Measurements from ENCODE around the gene MCRIP2. TPM values are rescaled to one million over a fixed set of nuclear protein-coding genes. Genes with fewer than 3 reads are reported as not detected.

MCRIP2 gene
- total and polyA plus RNA-seq, 4 donors = 10.4 to 28.9 (median 18.8) TPM

DNA sequence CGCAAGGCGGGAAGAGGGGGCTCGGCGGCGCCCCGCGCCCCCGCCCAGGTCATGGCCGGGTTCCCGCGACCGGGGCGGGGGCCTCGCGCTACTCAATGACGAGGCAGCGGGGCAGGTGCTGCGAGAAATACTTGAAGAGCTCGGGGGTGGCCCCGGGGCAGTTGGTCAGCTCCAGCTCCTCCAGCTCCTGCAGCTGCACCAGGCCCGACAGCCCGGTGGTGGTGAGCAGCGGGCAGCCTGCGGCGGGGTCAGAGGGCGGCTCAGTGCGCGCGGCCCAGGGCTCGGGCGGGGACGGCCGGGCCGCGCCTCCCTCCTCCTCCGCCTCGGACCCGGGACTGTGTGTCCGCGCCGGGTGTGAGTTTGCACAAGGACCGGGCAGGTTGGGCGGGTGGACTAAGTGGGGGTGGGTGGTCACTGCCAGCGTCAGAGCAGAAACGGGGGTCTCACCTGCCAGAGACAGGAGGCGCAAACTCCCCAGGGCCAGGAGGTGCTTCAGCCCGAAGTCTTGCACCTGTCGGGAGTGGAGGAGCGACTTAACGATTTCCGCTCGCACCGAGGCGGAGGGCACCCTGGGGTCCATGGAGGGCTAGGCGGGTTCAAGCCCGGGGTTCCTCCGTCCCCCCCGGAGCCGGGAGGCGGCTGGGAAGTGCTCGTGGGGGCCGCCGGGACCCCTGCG lies 52.7 kb downstream of the MCRIP2 start:
- no peak for ATAC-seq (ENCODE audit: low FRiP score)
- Histone ChIP-seq H3K9me3 (ENCODE audit: control insufficient read depth, low read length) (no peaks in the 10 kb centered on the region), H3K4me1 (ENCODE audit: control insufficient read depth in 1 of 2, insufficient read depth in 2 of 2, low read length in 2 of 2) (no peaks in the 10 kb centered on the region), H3K27ac (ENCODE audit: low read depth in 1 of 2, low read length in 2 of 2) (no peak overlapping the region), H3K27me3 (ENCODE audit: control insufficient read depth in 1 of 2, insufficient read depth in 2 of 2, low read length in 1 of 2) (peaks cover 0 to 2% of the 10 kb centered on the region in 2 donors), H3K36me3 (ENCODE audit: control insufficient read depth in 1 of 2, insufficient read depth in 2 of 2, low read length in 1 of 2) (no peaks in the 10 kb centered on the region), H3K4me3 (ENCODE audit: low read length in 2 of 2) (no peak overlapping the region)
- intact Hi-C loops (cut with DNase I) = no loop called here
- WGBS, 2 donors = 1 to 2% methylated on average over 55 to 64 of the region's 64 CpGs
- DNase-seq = no peak

DNA sequence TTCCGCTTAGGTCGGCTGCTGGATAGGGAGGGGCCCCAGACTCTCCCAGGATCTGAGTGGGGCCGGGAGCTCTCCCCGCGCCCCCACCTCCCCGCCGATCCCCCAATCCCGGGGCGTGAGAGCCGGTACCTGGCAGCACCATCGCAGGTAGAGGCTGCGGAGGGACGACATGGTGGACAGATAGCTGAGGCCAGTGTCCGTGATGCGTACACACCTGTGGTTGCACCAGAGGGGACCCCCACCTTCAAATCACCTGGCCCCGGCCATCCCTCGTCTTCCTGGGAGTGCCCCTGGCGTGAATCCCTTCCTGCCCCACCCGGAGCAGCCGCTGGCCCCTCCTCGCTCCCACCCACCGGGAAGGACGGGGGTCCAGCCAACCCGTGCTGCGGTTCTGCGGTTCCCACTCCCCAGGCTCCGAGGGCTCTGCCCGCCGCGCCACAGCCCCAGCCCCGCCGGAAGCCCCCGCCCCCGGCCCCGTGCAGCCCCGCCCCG lies 53.3 kb downstream of the MCRIP2 start:
- ATAC-seq (ENCODE audit: low FRiP score) = no peak
- intact Hi-C loops (cut with DNase I) = no loop called here
- no peak for DNase-seq
- WGBS, 2 donors = 1 to 2% methylated on average over 24 to 37 of the region's 37 CpGs
- H3K27me3 ChIP-seq (ENCODE audit: control insufficient read depth in 1 of 2, insufficient read depth in 2 of 2, low read length in 1 of 2) = peaks cover 0 to 2% of the 10 kb centered on the region in 2 donors
- H3K27ac ChIP-seq (ENCODE audit: low read depth in 1 of 2, low read length in 2 of 2) = no peak overlapping the region
- no peaks in the 10 kb centered on the region for H3K4me1 ChIP-seq (ENCODE audit: control insufficient read depth in 1 of 2, insufficient read depth in 2 of 2, low read length in 2 of 2)
- no peaks in the 10 kb centered on the region for H3K36me3 ChIP-seq (ENCODE audit: control insufficient read depth in 1 of 2, insufficient read depth in 2 of 2, low read length in 1 of 2)
- no peaks in the 10 kb centered on the region for H3K9me3 ChIP-seq (ENCODE audit: control insufficient read depth, low read length)
- no peak overlapping the region for H3K4me3 ChIP-seq (ENCODE audit: low read length in 2 of 2)

DNA sequence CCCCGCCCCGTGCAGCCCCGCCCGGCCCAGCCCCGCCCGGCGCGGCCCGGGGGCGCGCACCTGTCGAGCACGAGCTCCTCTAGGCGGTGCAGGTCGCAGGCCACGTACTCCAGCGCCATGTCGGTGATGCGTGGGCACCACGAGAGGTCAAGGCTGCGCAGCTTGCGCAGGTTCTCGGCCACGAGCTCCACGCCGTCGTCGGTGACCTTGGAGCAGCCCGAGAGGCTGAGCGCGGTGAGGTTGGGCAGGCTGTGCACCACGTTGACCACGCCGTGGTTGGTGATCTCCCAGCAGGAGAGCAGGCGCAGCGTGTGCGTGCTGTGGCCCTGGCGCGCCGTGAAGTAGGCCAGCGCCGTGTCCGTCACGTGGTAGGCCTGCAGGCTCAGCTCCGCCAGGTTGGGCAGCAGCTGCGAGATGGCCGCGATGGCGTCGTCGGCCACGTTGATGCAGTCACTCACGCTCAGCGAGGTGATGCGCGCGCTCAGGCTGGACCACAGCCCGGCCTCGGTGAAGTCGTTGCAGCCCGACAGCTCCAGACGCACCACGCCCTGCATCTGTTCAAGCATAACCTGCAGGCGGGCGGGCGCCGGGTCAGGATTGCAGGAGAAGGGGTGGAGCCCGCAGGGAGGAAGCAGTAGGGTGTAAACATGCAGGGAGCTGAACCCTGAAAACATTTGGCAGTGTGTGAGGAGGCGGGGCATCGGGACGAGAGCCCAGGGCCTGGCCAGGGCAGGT lies 53.9 kb downstream of the MCRIP2 start:
- Histone ChIP-seq H3K27ac (ENCODE audit: low read depth in 1 of 2, low read length in 2 of 2) (no peak overlapping the region), H3K27me3 (ENCODE audit: control insufficient read depth in 1 of 2, insufficient read depth in 2 of 2, low read length in 1 of 2) (peaks cover 0 to 2% of the 10 kb centered on the region in 2 donors)

More for the DNA sequence above, 53.9 kb downstream of the MCRIP2 start:
- 4 to 5% methylated on average over 59 to 71 of the region's 71 CpGs for WGBS, 2 donors
- DNase-seq (no peak), ATAC-seq (ENCODE audit: low FRiP score) (no peak)
- Histone ChIP-seq H3K9me3 (ENCODE audit: control insufficient read depth, low read length) (no peaks in the 10 kb centered on the region), H3K4me1 (ENCODE audit: control insufficient read depth in 1 of 2, insufficient read depth in 2 of 2, low read length in 2 of 2) (no peaks in the 10 kb centered on the region), H3K4me3 (ENCODE audit: low read length in 2 of 2) (no peak overlapping the region), H3K36me3 (ENCODE audit: control insufficient read depth in 1 of 2, insufficient read depth in 2 of 2, low read length in 1 of 2) (no peaks in the 10 kb centered on the region)
- intact Hi-C loops (cut with DNase I) = no loop called here

Other genes with a start within 250 kb of the MCRIP2 start
- 10 to 100 TPM; 65.6 to 81.9 TPM for gene NME4, start 244.6 kb upstream of the MCRIP2 start, total RNA-seq
- gene NME4, start 244.6 kb upstream of the MCRIP2 start, polyA plus RNA-seq = 100 to 1,000 TPM in 1 of 2 donors, 10 to 100 TPM in 1; 95.5 to 128 TPM
- gene DECR2, start 239.9 kb upstream of the MCRIP2 start, total RNA-seq = 10 to 100 TPM; 10.9 to 15.9 TPM
- gene DECR2, start 239.9 kb upstream of the MCRIP2 start, polyA plus RNA-seq = 10 to 100 TPM; 16.2 to 21.8 TPM
- gene RAB11FIP3, start 216.2 kb upstream of the MCRIP2 start, total RNA-seq = 10 to 100 TPM; 60.5 to 63.3 TPM
- 10 to 100 TPM; 22.0 to 68.8 TPM for gene RAB11FIP3, start 216.2 kb upstream of the MCRIP2 start, polyA plus RNA-seq
- gene CAPN15, start 114.1 kb upstream of the MCRIP2 start, total RNA-seq = 10 to 100 TPM; 27.9 to 33.9 TPM
- 10 to 100 TPM; 15.3 to 24.1 TPM for gene CAPN15, start 114.1 kb upstream of the MCRIP2 start, polyA plus RNA-seq
- not detected for gene PRR35, start 81.4 kb upstream of the MCRIP2 start, total RNA-seq
- under 1 TPM in 1 of 2 donors, not detected in 1; 0.05 TPM for gene PRR35, start 81.4 kb upstream of the MCRIP2 start, polyA plus RNA-seq
- 1 to 10 TPM in 1 of 2 donors, under 1 TPM in 1; 0.52 to 2.2 TPM for gene NHLRC4, start 74.8 kb upstream of the MCRIP2 start, total RNA-seq
- 1 to 10 TPM in 1 of 2 donors, under 1 TPM in 1; 0.25 to 2.6 TPM for gene NHLRC4, start 74.8 kb upstream of the MCRIP2 start, polyA plus RNA-seq
- gene PIGQ, start 71.9 kb upstream of the MCRIP2 start, total RNA-seq = 10 to 100 TPM; 25.8 to 38.5 TPM
- 10 to 100 TPM; 10.8 to 92.2 TPM for gene PIGQ, start 71.9 kb upstream of the MCRIP2 start, polyA plus RNA-seq
- 10 to 100 TPM; 17.9 to 19.6 TPM for gene RAB40C, start 51.8 kb upstream of the MCRIP2 start, total RNA-seq
- 10 to 100 TPM in 1 of 2 donors, 1 to 10 TPM in 1; 9.5 to 40.7 TPM for gene RAB40C, start 51.8 kb upstream of the MCRIP2 start, polyA plus RNA-seq
- gene WFIKKN1, start 10.8 kb upstream of the MCRIP2 start, total RNA-seq = 1 to 10 TPM in 1 of 2 donors, under 1 TPM in 1; 0.33 to 1.0 TPM
- 1 to 10 TPM in 1 of 2 donors, under 1 TPM in 1; 0.63 to 2.2 TPM for gene WFIKKN1, start 10.8 kb upstream of the MCRIP2 start, polyA plus RNA-seq
- 10 to 100 TPM; 45.2 to 64.8 TPM for gene METTL26, start 5.5 kb upstream of the MCRIP2 start, total RNA-seq
- gene METTL26, start 5.5 kb upstream of the MCRIP2 start, polyA plus RNA-seq = 100 to 1,000 TPM in 1 of 2 donors, 10 to 100 TPM in 1; 86.0 to 158 TPM
- gene WDR90, start 7.5 kb downstream of the MCRIP2 start, total RNA-seq = 10 to 100 TPM; 21.0 to 25.8 TPM
- gene WDR90, start 7.5 kb downstream of the MCRIP2 start, polyA plus RNA-seq = 10 to 100 TPM in 1 of 2 donors, 1 to 10 TPM in 1; 7.5 to 60.9 TPM
- 10 to 100 TPM; 79.3 to 93.8 TPM for gene RHOT2, start 26.3 kb downstream of the MCRIP2 start, total RNA-seq
- 100 to 1,000 TPM in 1 of 2 donors, 10 to 100 TPM in 1; 27.4 to 356 TPM for gene RHOT2, start 26.3 kb downstream of the MCRIP2 start, polyA plus RNA-seq
- gene RHBDL1, start 33.8 kb downstream of the MCRIP2 start, total RNA-seq = 1 to 10 TPM in 1 of 2 donors, under 1 TPM in 1; 0.88 to 1.3 TPM
- 1 to 10 TPM in 1 of 2 donors, not detected in 1; 1.5 TPM for gene RHBDL1, start 33.8 kb downstream of the MCRIP2 start, polyA plus RNA-seq
- gene STUB1, start 38.6 kb downstream of the MCRIP2 start, total RNA-seq = 10 to 100 TPM; 67.4 to 84.3 TPM
- gene STUB1, start 38.6 kb downstream of the MCRIP2 start, polyA plus RNA-seq = 100 to 1,000 TPM; 126 to 169 TPM
- gene JMJD8, start 42.5 kb downstream of the MCRIP2 start, total RNA-seq = 10 to 100 TPM; 46.1 to 51.7 TPM
- gene JMJD8, start 42.5 kb downstream of the MCRIP2 start, polyA plus RNA-seq = 100 to 1,000 TPM in 1 of 2 donors, 10 to 100 TPM in 1; 55.2 to 110 TPM
- gene WDR24, start 48.6 kb downstream of the MCRIP2 start, total RNA-seq = 1 to 10 TPM; 6.7 to 8.4 TPM
- 10 to 100 TPM in 1 of 2 donors, 1 to 10 TPM in 1; 4.3 to 10.4 TPM for gene WDR24, start 48.6 kb downstream of the MCRIP2 start, polyA plus RNA-seq
- gene FBXL16, start 64.0 kb downstream of the MCRIP2 start, total RNA-seq = under 1 TPM; 0.16 to 0.18 TPM
- gene FBXL16, start 64.0 kb downstream of the MCRIP2 start, polyA plus RNA-seq = not detected
- gene METRN, start 73.3 kb downstream of the MCRIP2 start, total RNA-seq = 10 to 100 TPM; 22.7 to 26.6 TPM
- 10 to 100 TPM; 26.7 to 61.3 TPM for gene METRN, start 73.3 kb downstream of the MCRIP2 start, polyA plus RNA-seq
- 10 to 100 TPM; 18.6 to 25.7 TPM for gene ANTKMT, start 79.3 kb downstream of the MCRIP2 start, total RNA-seq
- 10 to 100 TPM; 13.1 to 33.0 TPM for gene ANTKMT, start 79.3 kb downstream of the MCRIP2 start, polyA plus RNA-seq
- gene CCDC78, start 84.6 kb downstream of the MCRIP2 start, total RNA-seq = 1 to 10 TPM in 1 of 2 donors, under 1 TPM in 1; 0.39 to 1.7 TPM
- gene CCDC78, start 84.6 kb downstream of the MCRIP2 start, polyA plus RNA-seq = under 1 TPM in 1 of 2 donors, not detected in 1; 0.97 TPM
- gene HAGHL, start 85.3 kb downstream of the MCRIP2 start, total RNA-seq = 1 to 10 TPM; 2.4 to 3.8 TPM
- 10 to 100 TPM in 1 of 2 donors, 1 to 10 TPM in 1; 2.8 to 22.5 TPM for gene HAGHL, start 85.3 kb downstream of the MCRIP2 start, polyA plus RNA-seq
- gene CIAO3, start 99.2 kb downstream of the MCRIP2 start, total RNA-seq = 10 to 100 TPM; 21.8 to 22.4 TPM
- gene CIAO3, start 99.2 kb downstream of the MCRIP2 start, polyA plus RNA-seq = 10 to 100 TPM; 12.4 to 35.9 TPM
- gene MSLN, start 118.9 kb downstream of the MCRIP2 start, total RNA-seq = under 1 TPM; 0.33 to 0.52 TPM
- gene MSLN, start 118.9 kb downstream of the MCRIP2 start, polyA plus RNA-seq = 1 to 10 TPM; 1.5 to 2.1 TPM
- gene RPUSD1, start 146.6 kb downstream of the MCRIP2 start, total RNA-seq = 10 to 100 TPM; 12.1 to 13.5 TPM
- gene RPUSD1, start 146.6 kb downstream of the MCRIP2 start, polyA plus RNA-seq = 10 to 100 TPM in 1 of 2 donors, 1 to 10 TPM in 1; 6.8 to 20.3 TPM
- gene CHTF18, start 146.8 kb downstream of the MCRIP2 start, total RNA-seq = 10 to 100 TPM in 1 of 2 donors, 1 to 10 TPM in 1; 7.1 to 14.3 TPM
- 10 to 100 TPM in 1 of 2 donors, 1 to 10 TPM in 1; 3.0 to 56.9 TPM for gene CHTF18, start 146.8 kb downstream of the MCRIP2 start, polyA plus RNA-seq
- gene GNG13, start 158.9 kb downstream of the MCRIP2 start, total RNA-seq = not detected
- gene GNG13, start 158.9 kb downstream of the MCRIP2 start, polyA plus RNA-seq = not detected

All from aorta (tissue), 5 donors.